Peyer's patch (tissue), 4 donors: ENCODE results near the gene SLC26A9.

ENCODE experiments used
- POLR2A ChIP-seq, 2 donors: fragments of 450-650 bp; IDR thresholded peaks; one replicate each; pipeline ENCODE4 v1.5.1; 2017; ENCODE audit warnings: antibody characterized with exemption in 2 of 2, mild to moderate bottlenecking in 2 of 2, moderate library complexity in 2 of 2
- TF ChIP-seq, protein P1 (sequence below), 6 experiments: fragments of 450-650 bp in 4 of 6; fragments of 200-600 bp in 2 of 6; sonication (generic) in 1 of 6; IDR thresholded peaks; one replicate each; pipeline ENCODE4 v1.5.1; 2017 to 2019; ENCODE audit warnings: antibody characterized with exemption in 6 of 6, mild to moderate bottlenecking in 3 of 6, moderate library complexity in 1 of 6

DNA sequence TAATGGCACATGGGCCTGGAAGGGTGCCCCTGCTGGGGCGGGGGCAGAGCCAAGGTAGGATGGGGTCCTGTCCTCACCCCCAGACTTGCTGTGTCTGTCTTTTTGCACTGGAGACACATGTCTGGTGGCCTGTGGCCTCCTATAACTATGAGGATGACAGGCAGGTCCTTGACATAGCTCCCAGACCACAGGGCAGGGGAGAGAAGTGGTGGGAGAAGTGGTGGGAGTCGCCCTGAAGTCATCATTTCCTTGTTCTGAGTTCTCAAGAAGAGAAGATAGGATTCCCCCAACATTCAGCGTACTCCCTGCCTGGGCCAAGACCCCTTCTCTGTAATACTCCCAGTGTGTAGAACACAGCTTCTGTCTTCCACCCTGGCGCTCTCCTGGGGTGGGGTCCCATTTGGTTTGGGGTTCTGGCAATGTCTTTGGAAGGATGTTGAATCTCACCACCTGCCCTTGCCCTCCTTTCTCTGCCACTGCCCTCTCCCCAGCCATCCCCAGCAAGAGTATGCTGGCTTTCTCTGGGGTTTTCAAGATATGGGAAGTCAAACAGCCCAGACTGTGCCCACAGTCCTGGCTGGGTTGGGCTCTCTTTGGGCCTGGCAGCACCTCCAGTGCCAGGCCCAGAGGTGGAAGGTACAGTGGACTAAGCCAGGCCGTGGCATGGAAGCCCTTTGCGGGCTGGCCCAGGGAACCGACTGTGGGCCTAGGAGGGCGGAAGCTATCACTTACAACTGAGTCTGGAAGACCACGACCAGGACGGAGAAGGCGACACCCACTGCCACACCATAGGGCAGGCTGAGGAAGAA is 19.4 kb downstream of the SLC26A9 start:
- TF ChIP-seq, protein P1, sequence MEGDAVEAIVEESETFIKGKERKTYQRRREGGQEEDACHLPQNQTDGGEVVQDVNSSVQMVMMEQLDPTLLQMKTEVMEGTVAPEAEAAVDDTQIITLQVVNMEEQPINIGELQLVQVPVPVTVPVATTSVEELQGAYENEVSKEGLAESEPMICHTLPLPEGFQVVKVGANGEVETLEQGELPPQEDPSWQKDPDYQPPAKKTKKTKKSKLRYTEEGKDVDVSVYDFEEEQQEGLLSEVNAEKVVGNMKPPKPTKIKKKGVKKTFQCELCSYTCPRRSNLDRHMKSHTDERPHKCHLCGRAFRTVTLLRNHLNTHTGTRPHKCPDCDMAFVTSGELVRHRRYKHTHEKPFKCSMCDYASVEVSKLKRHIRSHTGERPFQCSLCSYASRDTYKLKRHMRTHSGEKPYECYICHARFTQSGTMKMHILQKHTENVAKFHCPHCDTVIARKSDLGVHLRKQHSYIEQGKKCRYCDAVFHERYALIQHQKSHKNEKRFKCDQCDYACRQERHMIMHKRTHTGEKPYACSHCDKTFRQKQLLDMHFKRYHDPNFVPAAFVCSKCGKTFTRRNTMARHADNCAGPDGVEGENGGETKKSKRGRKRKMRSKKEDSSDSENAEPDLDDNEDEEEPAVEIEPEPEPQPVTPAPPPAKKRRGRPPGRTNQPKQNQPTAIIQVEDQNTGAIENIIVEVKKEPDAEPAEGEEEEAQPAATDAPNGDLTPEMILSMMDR (IDR thresholded peaks at IDR 0.05), result no peak
- no peak for TF ChIP-seq POLR2A (IDR thresholded peaks at IDR 0.05)
